Measurements from ENCODE around the gene RHOC.
"Not testable (repeated sequence)": the region's sequence is repeated elsewhere in the genome, so short reads cannot be mapped to it uniquely, and the experiment has no call there.

RHOC gene

GRCh38 chr1:112706505-112707220, at the start of gene RHOC:
Gene RHOC, minus strand, starts transcription at chr1:112707127. Its CDS starts 3,328 bp downstream, at chr1:112703799.
- no peak for DNase-seq (ENCODE audit: low read depth)
- H3K4me3 ChIP-seq (ENCODE audit: low read depth, low read length) = peak within 1 kb of the TSS; percentile 92

- no peak for DNase-seq (ENCODE audit: low read depth)
- no peak overlapping the region for H3K4me3 ChIP-seq (ENCODE audit: low read depth, low read length)
Measured at GRCh38 chr1:112754116-112754628, 47.2 kb upstream of the RHOC start.

- DNase-seq (ENCODE audit: low read depth) = no peak
- H3K4me3 ChIP-seq (ENCODE audit: low read depth, low read length) = no peak overlapping the region
Measured at GRCh38 chr1:112748396-112748795, 41.5 kb upstream of the RHOC start.

- DNase-seq (ENCODE audit: low read depth) = no peak
- H3K4me3 ChIP-seq (ENCODE audit: low read depth, low read length) = peak overlapping the region; percentile 44
Measured at GRCh38 chr1:112744009-112744578, 37.2 kb upstream of the RHOC start.

- DNase-seq (ENCODE audit: low read depth) = no peak
Measured at GRCh38 chr1:112743174-112744008, 36.5 kb upstream of the RHOC start.

GRCh38 chr1:112737573-112737972, 30.6 kb upstream of the RHOC start:
- H3K4me3 ChIP-seq (ENCODE audit: low read depth, low read length) = no peak overlapping the region
- DNase-seq (ENCODE audit: low read depth) = no peak

More at GRCh38 chr1:112743174-112744008, 36.5 kb upstream of the RHOC start:
- peak overlapping the region; percentile 44 for H3K4me3 ChIP-seq (ENCODE audit: low read depth, low read length)

GRCh38 chr1:112735752-112736151, 28.8 kb upstream of the RHOC start:
- no peak overlapping the region for H3K4me3 ChIP-seq (ENCODE audit: low read depth, low read length)
- peak; percentile 44 for DNase-seq (ENCODE audit: low read depth)

- DNase-seq (ENCODE audit: low read depth) = no peak
- no peak overlapping the region for H3K4me3 ChIP-seq (ENCODE audit: low read depth, low read length)
Measured at GRCh38 chr1:112731451-112731850, 24.5 kb upstream of the RHOC start.

- H3K4me3 ChIP-seq (ENCODE audit: low read depth, low read length) = no peak overlapping the region
- no peak for DNase-seq (ENCODE audit: low read depth)
Measured at GRCh38 chr1:112729909-112730308, 23.0 kb upstream of the RHOC start.

- not testable (repeated sequence) for H3K4me3 ChIP-seq (ENCODE audit: low read depth, low read length)
Measured at GRCh38 chr1:112729011-112729410, 22.1 kb upstream of the RHOC start.

GRCh38 chr1:112728306-112728971, 21.5 kb upstream of the RHOC start:
- not testable (repeated sequence) for DNase-seq (ENCODE audit: low read depth); H3K4me3 ChIP-seq (ENCODE audit: low read depth, low read length)

More at GRCh38 chr1:112729011-112729410, 22.1 kb upstream of the RHOC start:
- not testable (repeated sequence) for DNase-seq (ENCODE audit: low read depth)

GRCh38 chr1:112727716-112728115, 20.8 kb upstream of the RHOC start:
- H3K4me3 ChIP-seq (ENCODE audit: low read depth, low read length) = no peak overlapping the region
- DNase-seq (ENCODE audit: low read depth) = no peak

GRCh38 chr1:112724240-112724639, 17.3 kb upstream of the RHOC start:
- not testable (repeated sequence) for H3K4me3 ChIP-seq (ENCODE audit: low read depth, low read length); DNase-seq (ENCODE audit: low read depth)

- DNase-seq (ENCODE audit: low read depth) = no peak
- H3K4me3 ChIP-seq (ENCODE audit: low read depth, low read length) = no peak overlapping the region
Measured at GRCh38 chr1:112723511-112723839, 16.5 kb upstream of the RHOC start.

GRCh38 chr1:112722601-112723510, 15.9 kb upstream of the RHOC start:
- no peak overlapping the region for H3K4me3 ChIP-seq (ENCODE audit: low read depth, low read length)

GRCh38 chr1:112721966-112722524, 15.1 kb upstream of the RHOC start:
- no peak for DNase-seq (ENCODE audit: low read depth)
- H3K4me3 ChIP-seq (ENCODE audit: low read depth, low read length) = no peak overlapping the region

More at GRCh38 chr1:112722601-112723510, 15.9 kb upstream of the RHOC start:
- peak; percentile 45 for DNase-seq (ENCODE audit: low read depth)

- DNase-seq (ENCODE audit: low read depth); H3K4me3 ChIP-seq (ENCODE audit: low read depth, low read length): not testable (repeated sequence)
Measured at GRCh38 chr1:112721294-112721693, 14.4 kb upstream of the RHOC start.

- no peak for DNase-seq (ENCODE audit: low read depth)
- H3K4me3 ChIP-seq (ENCODE audit: low read depth, low read length) = no peak overlapping the region
Measured at GRCh38 chr1:112720800-112721199, 13.9 kb upstream of the RHOC start.
